OCI-LY1 (cell line): ENCODE results near the gene LMO1.

Source experiments
- EZH2 ChIP-seq: fragments of 200-600 bp; sonication (generic), shearing (Covaris generic); IDR thresholded peaks from 2 replicates; pipeline ENCODE4 v1.8.0; 2017; ENCODE audit warnings: borderline replicate concordance, mixed run types, mild to moderate bottlenecking, antibody characterized with exemption, low read length, moderate library complexity, mixed read lengths
- TF ChIP-seq, protein P1 (sequence below): fragments of 200-600 bp; sonication (generic), shearing (Covaris generic); IDR thresholded peaks from 2 replicates; pipeline ENCODE4 v1.5.1; 2017; ENCODE audit warnings: mild to moderate bottlenecking, antibody characterized with exemption, low read length, moderate library complexity, mixed read lengths

DNA sequence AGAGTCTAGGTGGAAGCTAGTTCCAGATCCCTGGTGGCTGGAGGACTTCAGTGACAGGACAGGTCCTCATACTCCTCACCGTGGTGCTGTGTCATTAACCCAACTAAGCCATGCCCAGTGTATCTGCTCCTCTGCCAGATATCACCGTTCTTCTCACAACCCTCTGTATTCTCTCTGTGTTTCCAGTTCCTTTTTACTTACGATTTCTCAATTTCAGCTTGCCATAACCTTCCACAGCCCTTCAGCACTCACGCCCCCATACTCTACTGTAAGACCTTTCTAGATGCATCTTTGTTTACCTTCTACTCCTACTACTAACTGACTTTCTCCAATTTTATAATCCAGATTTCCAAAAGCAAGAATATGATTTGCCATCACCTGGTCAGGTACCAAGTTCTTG is 68.7 kb downstream of the LMO1 start:
- TF ChIP-seq, protein P1, sequence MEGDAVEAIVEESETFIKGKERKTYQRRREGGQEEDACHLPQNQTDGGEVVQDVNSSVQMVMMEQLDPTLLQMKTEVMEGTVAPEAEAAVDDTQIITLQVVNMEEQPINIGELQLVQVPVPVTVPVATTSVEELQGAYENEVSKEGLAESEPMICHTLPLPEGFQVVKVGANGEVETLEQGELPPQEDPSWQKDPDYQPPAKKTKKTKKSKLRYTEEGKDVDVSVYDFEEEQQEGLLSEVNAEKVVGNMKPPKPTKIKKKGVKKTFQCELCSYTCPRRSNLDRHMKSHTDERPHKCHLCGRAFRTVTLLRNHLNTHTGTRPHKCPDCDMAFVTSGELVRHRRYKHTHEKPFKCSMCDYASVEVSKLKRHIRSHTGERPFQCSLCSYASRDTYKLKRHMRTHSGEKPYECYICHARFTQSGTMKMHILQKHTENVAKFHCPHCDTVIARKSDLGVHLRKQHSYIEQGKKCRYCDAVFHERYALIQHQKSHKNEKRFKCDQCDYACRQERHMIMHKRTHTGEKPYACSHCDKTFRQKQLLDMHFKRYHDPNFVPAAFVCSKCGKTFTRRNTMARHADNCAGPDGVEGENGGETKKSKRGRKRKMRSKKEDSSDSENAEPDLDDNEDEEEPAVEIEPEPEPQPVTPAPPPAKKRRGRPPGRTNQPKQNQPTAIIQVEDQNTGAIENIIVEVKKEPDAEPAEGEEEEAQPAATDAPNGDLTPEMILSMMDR, result no peak
- no peak for TF ChIP-seq EZH2
